HepG2 (cell line): ENCODE data around the gene ZNF287. TPM values are rescaled to one million over a fixed set of nuclear protein-coding genes. Genes with fewer than 3 reads are reported as not detected.

Experiments used
- DMAP1 ChIP-seq: IDR thresholded peaks from 2 replicates; pipeline ENCODE4 v1.6.1; 2016
- HNRNPLL ChIP-seq: fragments of 200-400 bp; formaldehyde crosslinking; IDR thresholded peaks from 2 replicates; pipeline ENCODE4 v1.6.1; 2017; ENCODE audit warnings: mild to moderate bottlenecking, low read depth, low read length; ENCODE audit not compliant: poor library complexity, severe bottlenecking
- KMT2A ChIP-seq: sonication (generic); formaldehyde crosslinking; IDR thresholded peaks from 2 replicates; pipeline ENCODE4 v1.4.0; 2020; ENCODE audit warnings: missing genetic modification reagents
- LCORL ChIP-seq, 2 experiments: fragments of 450-650 bp in 1 of 2; sonication (generic) in 1 of 2; formaldehyde crosslinking in 1 of 2; IDR thresholded peaks; 2 replicates each; pipeline versions ENCODE4 v1.5.0 to v1.6.1; 2017 to 2020; ENCODE audit warnings: antibody characterized with exemption in 1 of 2, missing genetic modification reagents in 1 of 2
- MAZ ChIP-seq, 2 experiments: sonication (generic) in 1 of 2; formaldehyde crosslinking in 1 of 2; IDR thresholded peaks; 2 replicates each; pipeline versions ENCODE4 v1.5.0 to v1.6.1; 2012 to 2020; ENCODE audit warnings: low read depth in 2 of 2, mild to moderate bottlenecking in 2 of 2, borderline replicate concordance in 1 of 2, improper control_type of control experiment in 1 of 2, low read length in 1 of 2, missing genetic modification reagents in 1 of 2, moderate library complexity in 1 of 2
- MEIS1 ChIP-seq: sonication (generic); formaldehyde crosslinking; IDR thresholded peaks from 2 replicates; pipeline ENCODE4 v1.9.0; 2021; ENCODE audit warnings: mild to moderate bottlenecking, missing genetic modification reagents, moderate library complexity, borderline replicate concordance
- NONO ChIP-seq, 2 experiments: fragments of 450-650 bp in 1 of 2; sonication (generic) in 1 of 2; formaldehyde crosslinking in 1 of 2; IDR thresholded peaks in 1 of 2; conservative IDR thresholded peaks in 1 of 2; 2 replicates each; pipeline versions ENCODE4 v1.6.1 to v1.8.0; 2017 to 2022; ENCODE audit warnings: mild to moderate bottlenecking in 1 of 2, missing genetic modification reagents in 1 of 2, moderate library complexity in 1 of 2
- POGZ ChIP-seq: sonication (generic); formaldehyde crosslinking; IDR thresholded peaks from 2 replicates; pipeline ENCODE4 v1.4.0; 2020; ENCODE audit warnings: mild to moderate bottlenecking, missing genetic modification reagents
- ZNF331 ChIP-seq: sonication (generic); formaldehyde crosslinking; IDR thresholded peaks from 2 replicates; pipeline ENCODE4 v1.4.0; 2020; ENCODE audit warnings: missing genetic modification reagents
- ZNF567 ChIP-seq: sonication (generic); formaldehyde crosslinking; IDR thresholded peaks from 2 replicates; pipeline ENCODE4 v1.8.1; 2023; ENCODE audit warnings: mild to moderate bottlenecking, missing genetic modification reagents, borderline replicate concordance
- ZNF761 ChIP-seq: sonication (generic); formaldehyde crosslinking; conservative IDR thresholded peaks from 2 replicates; pipeline ENCODE4 v1.4.0; 2020; ENCODE audit warnings: mild to moderate bottlenecking, missing genetic modification reagents
- ZSCAN21 ChIP-seq: sonication (generic); formaldehyde crosslinking; IDR thresholded peaks from 2 replicates; pipeline ENCODE4 v1.8.0; 2022; ENCODE audit warnings: mild to moderate bottlenecking, missing genetic modification reagents, moderate library complexity, borderline replicate concordance
- polyA plus RNA-seq, 8 experiments: library from polyadenylated mRNA; depleted of rRNA in 3 of 8; stranded (reverse) in 7 of 8; unstranded in 1 of 8; fragments of >200 nt; fragmentation: Illumina TruSeq in 4 of 8; extraction: Trizol in 4 of 8; gene quantifications; 2 replicates each; pipeline versions ENCODE4 v1.2.1 to v1.2.3, GENCODE V29; 2011 to 2016; ENCODE audit warnings: low read depth in 4 of 8, missing spikeins in 1 of 8, mixed read lengths in 1 of 8; ENCODE audit not compliant: insufficient read depth in 1 of 8
- total RNA-seq, 5 experiments: library from RNA; depleted of rRNA; stranded (reverse); fragments of >200 nt; fragmentation: Illumina TruSeq; extraction: Trizol; gene quantifications; 2 replicates each; pipeline ENCODE4 v1.2.3, GENCODE V29; 2016; ENCODE audit warnings: low read depth in 1 of 5
- TF ChIP-seq, protein P1 (sequence below): sonication (generic); formaldehyde crosslinking; IDR thresholded peaks from 2 replicates; pipeline ENCODE4 v1.8.0; 2022; ENCODE audit warnings: mild to moderate bottlenecking, missing genetic modification reagents
- TF ChIP-seq, protein P2 (sequence below): IDR thresholded peaks from 2 replicates; pipeline ENCODE4 v1.6.1; 2016; ENCODE audit warnings: missing genetic modification reagents, missing compliant biosample characterization
- TF ChIP-seq, protein P3 (sequence below): sonication (generic); formaldehyde crosslinking; IDR thresholded peaks from 2 replicates; pipeline ENCODE4 v1.5.0; 2020; ENCODE audit warnings: missing genetic modification reagents
- TF ChIP-seq, protein P4 (sequence below): sonication (generic); formaldehyde crosslinking; IDR thresholded peaks from 2 replicates; pipeline ENCODE4 v1.4.0; 2020; ENCODE audit warnings: mild to moderate bottlenecking, low read depth, missing genetic modification reagents
- TF ChIP-seq, protein P5 (sequence below), 2 experiments: sonication (generic) in 1 of 2; formaldehyde crosslinking in 1 of 2; IDR thresholded peaks; 2 replicates each; pipeline versions ENCODE4 v1.4.0 to v1.6.1; 2018 to 2020; ENCODE audit warnings: missing genetic modification reagents in 2 of 2, borderline replicate concordance in 1 of 2, low read depth in 1 of 2, mild to moderate bottlenecking in 1 of 2, missing biosample characterization in 1 of 2
- TF ChIP-seq, protein P6 (sequence below): sonication (generic); formaldehyde crosslinking; IDR thresholded peaks from 2 replicates; pipeline ENCODE4 v1.8.0; 2022; ENCODE audit warnings: missing genetic modification reagents, mild to moderate bottlenecking, borderline replicate concordance

Gene ZNF287
- total and polyA plus RNA-seq, 2 of the 13 experiments (the other 11 are each of a cell fraction or from before 2014, with no cell fraction given), result 0.21 TPM; not detected in 1

DNA sequence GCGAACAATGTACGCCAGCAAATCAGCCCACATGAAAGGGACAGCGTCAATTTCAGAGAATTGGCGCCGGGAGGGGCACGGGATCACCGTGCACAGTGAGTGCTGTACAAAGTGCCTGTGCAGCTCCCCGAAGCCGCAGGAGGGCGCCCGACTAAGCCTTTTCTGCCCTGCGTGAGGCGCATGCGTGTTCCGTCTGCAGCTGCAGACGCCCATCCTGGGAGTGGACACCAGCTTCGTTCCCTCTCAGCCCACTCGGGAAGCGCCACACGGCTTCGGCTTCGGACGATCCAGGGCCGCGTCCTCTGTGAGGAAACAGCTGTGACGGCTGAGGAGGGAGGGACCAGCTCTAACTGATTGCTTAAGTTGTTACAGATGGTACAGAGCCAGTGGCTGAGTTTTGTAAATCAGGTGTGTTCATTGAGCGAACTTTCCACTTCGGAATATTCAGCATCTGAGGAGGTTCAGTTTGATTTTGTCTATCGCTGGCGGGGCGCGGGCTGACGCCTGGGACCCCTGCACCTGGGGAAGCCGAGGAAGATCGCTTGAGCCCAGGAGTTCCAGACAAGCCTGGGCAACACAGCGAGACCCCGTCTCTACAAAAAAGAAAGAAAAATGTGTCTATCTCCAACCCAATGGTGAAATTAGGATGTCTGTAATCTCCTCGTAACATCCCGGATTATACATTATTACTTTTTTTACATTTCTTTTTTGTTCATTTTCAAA is 15.4 kb upstream of the ZNF287 start (continued):
- TF ChIP-seq, protein P1, sequence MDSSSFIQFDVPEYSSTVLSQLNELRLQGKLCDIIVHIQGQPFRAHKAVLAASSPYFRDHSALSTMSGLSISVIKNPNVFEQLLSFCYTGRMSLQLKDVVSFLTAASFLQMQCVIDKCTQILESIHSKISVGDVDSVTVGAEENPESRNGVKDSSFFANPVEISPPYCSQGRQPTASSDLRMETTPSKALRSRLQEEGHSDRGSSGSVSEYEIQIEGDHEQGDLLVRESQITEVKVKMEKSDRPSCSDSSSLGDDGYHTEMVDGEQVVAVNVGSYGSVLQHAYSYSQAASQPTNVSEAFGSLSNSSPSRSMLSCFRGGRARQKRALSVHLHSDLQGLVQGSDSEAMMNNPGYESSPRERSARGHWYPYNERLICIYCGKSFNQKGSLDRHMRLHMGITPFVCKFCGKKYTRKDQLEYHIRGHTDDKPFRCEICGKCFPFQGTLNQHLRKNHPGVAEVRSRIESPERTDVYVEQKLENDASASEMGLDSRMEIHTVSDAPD (CRISPR knock-in tag), result no peak
- peak; percentile 45; the same call in 1 of the 2 replicates for TF ChIP-seq DMAP1 (CRISPR knock-in tag)
- TF ChIP-seq, protein P2, sequence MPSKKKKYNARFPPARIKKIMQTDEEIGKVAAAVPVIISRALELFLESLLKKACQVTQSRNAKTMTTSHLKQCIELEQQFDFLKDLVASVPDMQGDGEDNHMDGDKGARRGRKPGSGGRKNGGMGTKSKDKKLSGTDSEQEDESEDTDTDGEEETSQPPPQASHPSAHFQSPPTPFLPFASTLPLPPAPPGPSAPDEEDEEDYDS (CRISPR knock-in tag), result peak; percentile 67
- TF ChIP-seq MAZ (IDR thresholded peaks at IDR 0.05; ENCODE audit: borderline replicate concordance, low read depth, low read length), result 0 out of 2 replicates have a peak, but pooled peaks have one; percentile 23
- TF ChIP-seq MAZ (CRISPR knock-in tag; IDR thresholded peaks at IDR 0.05; ENCODE audit: low read depth), result peak; percentile 46; the same call in 1 of the 2 replicates
- TF ChIP-seq LCORL (IDR thresholded peaks at IDR 0.05), result no peak
- 0 out of 2 replicates have a peak, but pooled peaks have one; percentile 30 for TF ChIP-seq LCORL (CRISPR knock-in tag; IDR thresholded peaks at IDR 0.05)
- TF ChIP-seq, protein P3, sequence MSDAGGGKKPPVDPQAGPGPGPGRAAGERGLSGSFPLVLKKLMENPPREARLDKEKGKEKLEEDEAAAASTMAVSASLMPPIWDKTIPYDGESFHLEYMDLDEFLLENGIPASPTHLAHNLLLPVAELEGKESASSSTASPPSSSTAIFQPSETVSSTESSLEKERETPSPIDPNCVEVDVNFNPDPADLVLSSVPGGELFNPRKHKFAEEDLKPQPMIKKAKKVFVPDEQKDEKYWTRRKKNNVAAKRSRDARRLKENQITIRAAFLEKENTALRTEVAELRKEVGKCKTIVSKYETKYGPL, result no peak
- TF ChIP-seq ZNF761, result 0 out of 2 replicates have a peak, but pooled peaks have one; percentile 41
- no peak for TF ChIP-seq MEIS1 (CRISPR knock-in tag)
- peak; percentile 40 for TF ChIP-seq HNRNPLL
- TF ChIP-seq, protein P4, sequence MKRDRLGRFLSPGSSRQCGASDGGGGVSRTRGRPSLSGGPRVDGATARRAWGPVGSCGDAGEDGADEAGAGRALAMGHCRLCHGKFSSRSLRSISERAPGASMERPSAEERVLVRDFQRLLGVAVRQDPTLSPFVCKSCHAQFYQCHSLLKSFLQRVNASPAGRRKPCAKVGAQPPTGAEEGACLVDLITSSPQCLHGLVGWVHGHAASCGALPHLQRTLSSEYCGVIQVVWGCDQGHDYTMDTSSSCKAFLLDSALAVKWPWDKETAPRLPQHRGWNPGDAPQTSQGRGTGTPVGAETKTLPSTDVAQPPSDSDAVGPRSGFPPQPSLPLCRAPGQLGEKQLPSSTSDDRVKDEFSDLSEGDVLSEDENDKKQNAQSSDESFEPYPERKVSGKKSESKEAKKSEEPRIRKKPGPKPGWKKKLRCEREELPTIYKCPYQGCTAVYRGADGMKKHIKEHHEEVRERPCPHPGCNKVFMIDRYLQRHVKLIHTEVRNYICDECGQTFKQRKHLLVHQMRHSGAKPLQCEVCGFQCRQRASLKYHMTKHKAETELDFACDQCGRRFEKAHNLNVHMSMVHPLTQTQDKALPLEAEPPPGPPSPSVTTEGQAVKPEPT (CRISPR knock-in tag), result peak; percentile 75; the same call in 1 of the 2 replicates
- TF ChIP-seq ZNF567 (CRISPR knock-in tag), result peak; percentile 43; the same call in 1 of the 2 replicates
- TF ChIP-seq ZNF331 (CRISPR knock-in tag), result 0 out of 2 replicates have a peak, but pooled peaks have one; percentile 38
- peak; percentile 100 for TF ChIP-seq ZSCAN21 (CRISPR knock-in tag)
- TF ChIP-seq NONO (IDR thresholded peaks at IDR 0.05), result no peak
- peak; percentile 69; the same call in 1 of the 2 replicates for TF ChIP-seq NONO (CRISPR knock-in tag; conservative IDR thresholded peaks at IDR 0.05)
- TF ChIP-seq, protein P5, sequence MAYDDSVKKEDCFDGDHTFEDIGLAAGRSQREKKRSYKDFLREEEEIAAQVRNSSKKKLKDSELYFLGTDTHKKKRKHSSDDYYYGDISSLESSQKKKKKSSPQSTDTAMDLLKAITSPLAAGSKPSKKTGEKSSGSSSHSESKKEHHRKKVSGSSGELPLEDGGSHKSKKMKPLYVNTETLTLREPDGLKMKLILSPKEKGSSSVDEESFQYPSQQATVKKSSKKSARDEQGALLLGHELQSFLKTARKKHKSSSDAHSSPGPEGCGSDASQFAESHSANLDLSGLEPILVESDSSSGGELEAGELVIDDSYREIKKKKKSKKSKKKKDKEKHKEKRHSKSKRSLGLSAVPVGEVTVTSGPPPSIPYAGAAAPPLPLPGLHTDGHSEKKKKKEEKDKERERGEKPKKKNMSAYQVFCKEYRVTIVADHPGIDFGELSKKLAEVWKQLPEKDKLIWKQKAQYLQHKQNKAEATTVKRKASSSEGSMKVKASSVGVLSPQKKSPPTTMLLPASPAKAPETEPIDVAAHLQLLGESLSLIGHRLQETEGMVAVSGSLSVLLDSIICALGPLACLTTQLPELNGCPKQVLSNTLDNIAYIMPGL (CRISPR knock-in tag; IDR thresholded peaks at IDR 0.05; ENCODE audit: borderline replicate concordance in 1 of 2, low read depth in 1 of 2), result peak; percentile 72 to 87
- peak; percentile 77 for TF ChIP-seq POGZ
- TF ChIP-seq, protein P6, sequence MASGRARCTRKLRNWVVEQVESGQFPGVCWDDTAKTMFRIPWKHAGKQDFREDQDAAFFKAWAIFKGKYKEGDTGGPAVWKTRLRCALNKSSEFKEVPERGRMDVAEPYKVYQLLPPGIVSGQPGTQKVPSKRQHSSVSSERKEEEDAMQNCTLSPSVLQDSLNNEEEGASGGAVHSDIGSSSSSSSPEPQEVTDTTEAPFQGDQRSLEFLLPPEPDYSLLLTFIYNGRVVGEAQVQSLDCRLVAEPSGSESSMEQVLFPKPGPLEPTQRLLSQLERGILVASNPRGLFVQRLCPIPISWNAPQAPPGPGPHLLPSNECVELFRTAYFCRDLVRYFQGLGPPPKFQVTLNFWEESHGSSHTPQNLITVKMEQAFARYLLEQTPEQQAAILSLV (CRISPR knock-in tag), result 0 out of 2 replicates have a peak, but pooled peaks have one; percentile 33
- peak; percentile 54; the same call in 1 of the 2 replicates for TF ChIP-seq KMT2A (CRISPR knock-in tag)
